ENCODE measurements around the gene CYB561.
A peak's percentile ranks its signal among the peaks of the same experiment; 100 is the strongest.

CYB561 gene

DNA sequence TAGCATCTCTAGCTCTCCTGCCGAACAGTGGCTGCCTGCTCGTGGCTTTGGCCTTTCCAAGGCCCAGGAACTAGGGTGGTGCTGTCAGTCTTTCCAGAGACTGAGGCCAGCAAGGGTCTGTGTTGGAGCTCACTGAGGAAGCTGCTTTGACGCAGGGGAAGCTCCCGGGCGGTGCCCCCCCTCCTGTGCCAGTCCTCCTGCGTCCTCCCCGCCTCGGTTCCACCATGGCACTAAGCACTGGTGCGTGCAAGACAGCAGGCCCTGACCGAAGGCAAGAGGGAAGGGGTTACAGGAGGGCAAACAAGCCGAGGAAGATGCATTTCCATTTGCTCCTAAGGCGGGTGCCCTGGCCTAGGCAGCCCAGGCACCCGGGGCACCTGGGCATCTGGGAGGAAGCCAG, 4.5 kb downstream of the CYB561 start:
- no peak overlapping the region for H3K27ac ChIP-seq
- POLR2A ChIA-PET (ENCODE audit: low non-redundant PET), result no interaction called here
- TF ChIP-seq, protein P1, sequence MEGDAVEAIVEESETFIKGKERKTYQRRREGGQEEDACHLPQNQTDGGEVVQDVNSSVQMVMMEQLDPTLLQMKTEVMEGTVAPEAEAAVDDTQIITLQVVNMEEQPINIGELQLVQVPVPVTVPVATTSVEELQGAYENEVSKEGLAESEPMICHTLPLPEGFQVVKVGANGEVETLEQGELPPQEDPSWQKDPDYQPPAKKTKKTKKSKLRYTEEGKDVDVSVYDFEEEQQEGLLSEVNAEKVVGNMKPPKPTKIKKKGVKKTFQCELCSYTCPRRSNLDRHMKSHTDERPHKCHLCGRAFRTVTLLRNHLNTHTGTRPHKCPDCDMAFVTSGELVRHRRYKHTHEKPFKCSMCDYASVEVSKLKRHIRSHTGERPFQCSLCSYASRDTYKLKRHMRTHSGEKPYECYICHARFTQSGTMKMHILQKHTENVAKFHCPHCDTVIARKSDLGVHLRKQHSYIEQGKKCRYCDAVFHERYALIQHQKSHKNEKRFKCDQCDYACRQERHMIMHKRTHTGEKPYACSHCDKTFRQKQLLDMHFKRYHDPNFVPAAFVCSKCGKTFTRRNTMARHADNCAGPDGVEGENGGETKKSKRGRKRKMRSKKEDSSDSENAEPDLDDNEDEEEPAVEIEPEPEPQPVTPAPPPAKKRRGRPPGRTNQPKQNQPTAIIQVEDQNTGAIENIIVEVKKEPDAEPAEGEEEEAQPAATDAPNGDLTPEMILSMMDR (conservative IDR thresholded peaks at IDR 0.05; ENCODE audit: low read depth), result no peak
- DNase-seq (ENCODE audit: low spot score), result no peak
- CTCF ChIA-PET, result interaction anchor here (0.6 to 0.7 kb wide), 2 partner anchors 169 to 1053 kb away, joined by 3 to 4 read pairs; no protein-coding TSS in a partner anchor

DNA sequence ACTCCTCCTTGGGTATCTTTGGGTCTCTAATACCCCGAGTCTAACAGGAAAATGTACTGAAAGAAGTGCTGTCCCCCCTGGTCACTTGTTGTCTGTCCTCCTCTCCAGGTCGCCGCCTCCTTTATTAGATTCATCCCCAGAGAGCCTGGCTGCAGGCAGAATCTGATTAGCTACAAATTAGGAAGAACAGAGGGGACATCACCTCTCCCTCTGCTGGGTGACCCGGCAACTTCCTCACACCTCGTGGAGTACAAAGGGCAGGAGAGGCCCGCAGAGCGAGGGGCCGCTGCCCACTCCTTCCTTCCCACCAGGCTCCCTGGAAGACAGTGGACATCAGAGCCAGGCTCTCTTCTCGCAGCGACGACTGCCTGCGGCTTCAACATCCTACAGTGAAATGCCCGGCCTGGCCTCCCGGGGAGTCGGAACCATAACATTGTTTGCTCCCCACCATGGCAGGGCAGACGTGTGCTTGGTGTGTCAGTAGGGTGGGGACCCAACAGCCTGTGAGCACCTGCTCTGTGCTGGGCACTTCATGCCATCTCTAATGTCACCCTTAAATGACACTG, 5.3 kb downstream of the CYB561 start:
- ChIA-PET CTCF (interaction anchor here (0.6 to 0.7 kb wide), 2 partner anchors 170 to 1054 kb away, joined by 3 to 4 read pairs; no protein-coding TSS in a partner anchor), POLR2A (ENCODE audit: low non-redundant PET) (no interaction called here)
- TF ChIP-seq, protein P1 (conservative IDR thresholded peaks at IDR 0.05; ENCODE audit: low read depth), result no peak
- no peak for DNase-seq (ENCODE audit: low spot score)
- H3K27ac ChIP-seq, result no peak overlapping the region

DNA sequence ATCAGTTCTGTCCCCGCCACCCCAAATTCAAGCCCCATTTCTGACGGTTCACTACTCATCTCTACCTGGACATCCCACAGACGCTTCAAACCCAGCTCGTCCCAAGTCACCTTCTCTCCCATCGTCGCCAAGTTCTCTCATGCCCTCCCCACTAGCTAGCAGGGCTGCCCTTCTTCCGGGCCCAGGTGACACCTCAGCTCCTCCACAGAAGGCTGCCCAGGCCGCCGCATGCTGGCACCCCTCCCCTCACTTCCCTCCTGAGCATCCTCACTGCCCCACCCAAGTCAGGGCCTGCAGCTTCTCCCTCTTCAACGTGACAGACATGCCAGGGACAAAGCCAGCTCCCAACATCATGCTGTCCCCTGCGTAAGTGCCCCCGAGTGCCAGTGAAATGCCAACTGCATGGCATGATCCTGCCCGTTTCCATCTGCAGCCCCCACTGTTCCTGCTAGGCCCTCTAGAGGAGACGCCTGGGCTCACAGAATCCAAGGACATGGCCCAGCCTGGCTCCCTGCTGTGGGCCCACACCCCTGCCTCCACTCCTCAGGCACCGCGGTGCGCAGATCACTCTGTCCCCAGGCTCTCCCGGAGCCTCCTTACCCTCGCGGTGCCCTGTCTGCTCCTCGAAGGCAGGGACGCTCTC, 5.9 kb downstream of the CYB561 start:
- CTCF ChIA-PET, result no interaction called here
- POLR2A ChIA-PET (ENCODE audit: low non-redundant PET), result no interaction called here
- TF ChIP-seq, protein P1 (conservative IDR thresholded peaks at IDR 0.05; ENCODE audit: low read depth), result no peak
- H3K27ac ChIP-seq, result peak overlapping the region; percentile 31; the same call in 1 of the 2 replicates
- DNase-seq (ENCODE audit: low spot score), result no peak

DNA sequence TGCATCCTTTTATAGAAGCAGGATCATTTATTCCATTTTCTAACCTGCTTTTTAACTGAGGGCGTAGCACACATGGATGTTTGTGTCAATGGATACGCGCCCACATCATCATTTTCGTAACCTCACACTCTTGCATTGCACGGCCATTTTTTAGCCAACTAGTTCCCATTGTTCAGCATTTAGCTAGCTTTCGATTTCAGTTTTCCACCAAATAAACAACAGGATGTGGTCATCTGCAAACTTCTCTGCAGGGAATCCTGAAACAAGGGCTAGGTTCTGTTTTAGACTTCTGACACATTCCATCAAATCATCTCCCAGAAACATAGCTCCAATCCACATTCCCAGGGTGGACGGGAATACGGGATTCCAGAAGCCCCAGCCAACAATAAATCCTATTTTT, 6.4 kb downstream of the CYB561 start:
- TF ChIP-seq, protein P1 (conservative IDR thresholded peaks at IDR 0.05; ENCODE audit: low read depth), result no peak
- H3K27ac ChIP-seq, result peak overlapping the region; percentile 31; the same call in 1 of the 2 replicates
- DNase-seq (ENCODE audit: low spot score), result no peak
- ChIA-PET POLR2A (ENCODE audit: low non-redundant PET) (no interaction called here), CTCF (no interaction called here)

DNA sequence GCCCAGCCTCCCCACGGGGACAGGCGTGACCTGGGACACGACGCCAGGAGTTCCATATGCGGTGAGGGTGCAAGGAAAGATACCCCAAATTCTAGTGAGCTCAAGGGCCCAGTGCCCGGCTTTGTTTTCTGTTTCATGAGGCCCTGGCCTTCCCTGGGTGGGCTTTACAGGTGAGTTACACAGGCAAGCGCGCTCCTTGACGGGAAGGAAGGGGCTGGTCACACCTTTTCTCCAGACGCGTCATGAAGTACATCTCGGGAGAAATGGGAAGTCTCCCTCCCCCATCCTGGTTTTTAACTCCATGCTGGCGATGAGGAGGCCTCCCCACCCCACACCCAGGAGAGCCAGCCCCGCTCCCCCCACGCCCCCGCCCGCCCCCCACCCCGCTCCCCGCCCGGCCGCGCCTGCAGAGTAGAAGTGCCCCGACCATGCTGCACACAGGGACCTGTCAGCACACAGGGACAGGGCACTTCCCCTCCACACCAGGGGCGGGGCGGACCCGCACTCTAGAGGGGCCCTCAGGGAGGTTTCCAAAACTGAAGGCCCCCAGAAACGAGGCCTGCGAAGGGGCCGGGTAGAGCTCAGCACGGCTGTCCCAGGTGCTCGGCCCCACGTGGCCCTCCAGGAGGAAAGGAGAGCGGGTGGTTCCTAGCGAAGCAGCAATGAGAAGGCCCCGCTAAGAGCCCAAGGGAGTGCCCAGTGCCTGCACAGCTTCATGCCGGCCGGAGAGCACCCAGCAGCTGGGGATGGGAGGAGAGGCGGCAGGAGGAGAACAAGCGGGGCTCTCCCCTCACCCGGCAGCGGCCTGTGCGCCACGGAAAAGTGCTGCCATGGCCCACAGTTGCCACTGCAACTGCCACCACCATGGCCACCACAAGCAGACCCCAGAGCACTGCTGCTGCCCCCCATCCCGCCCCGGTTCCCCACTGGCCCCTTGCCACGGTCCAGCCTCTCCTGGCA, 7.7 kb downstream of the CYB561 start:
- no peak for DNase-seq (ENCODE audit: low spot score)
- peak overlapping the region; percentile 7; the same call in 1 of the 2 replicates for H3K27ac ChIP-seq
- CTCF ChIA-PET, result no interaction called here
- POLR2A ChIA-PET (ENCODE audit: low non-redundant PET), result no interaction called here
- TF ChIP-seq, protein P1 (conservative IDR thresholded peaks at IDR 0.05; ENCODE audit: low read depth), result no peak

Measured in RWPE1 (cell line).